Right cardiac atrium (tissue), 5 donors: ENCODE measurements around the gene ATP2B2. TPM values are rescaled to one million over a fixed set of nuclear protein-coding genes. Genes with fewer than 3 reads are reported as not detected.

Experiments used
- ATAC-seq, 2 donors: fragments of 200-7000 bp; cut with Tn5 transposase; one replicate each; pipeline versions ENCODE4 v1.8.0 to v1.9.1; 2020; ENCODE audit warnings: moderate library complexity in 2 of 2, mild to moderate bottlenecking in 1 of 2
- DNase-seq, 3 donors: peaks; one replicate each; pipeline ENCODE4 v3.0.0-alpha.2; 2020
- H3K27ac ChIP-seq: one replicate; pipeline ENCODE4 v1.5.1; 2013; ENCODE audit warnings: mild to moderate bottlenecking, low read length, control low read depth, moderate library complexity
- H3K27me3 ChIP-seq: one replicate; pipeline ENCODE4 v1.6.1; 2013; ENCODE audit not compliant: control insufficient read depth, insufficient read depth
- H3K4me1 ChIP-seq: one replicate; pipeline ENCODE4 v1.6.1; 2013; ENCODE audit warnings: low read length; ENCODE audit not compliant: control insufficient read depth, insufficient read depth
- H3K4me3 ChIP-seq: one replicate; pipeline ENCODE4 v1.5.1; 2013; ENCODE audit warnings: low read length, control low read depth
- H3K9me3 ChIP-seq: one replicate; pipeline ENCODE4 v1.6.1; 2013; ENCODE audit warnings: low read length; ENCODE audit not compliant: control insufficient read depth
- WGBS: extraction: QIAGEN DNeasy Blood & Tissue Kit; methylation state at CpG from one replicate; pipeline ENCODE4 v1.1.7; 2013; 5-methylcytosine and 5-hydroxymethylcytosine counted together
- intact Hi-C, 4 donors: fragments of 100-400 bp; cut with DNase I; formaldehyde crosslinking; loops; one replicate each; pipeline versions ENCODE4 v1.11.0 to v1.14.0; 2022 to 2023
- polyA plus RNA-seq: library from polyadenylated mRNA; stranded (reverse); fragments of 200-250 nt; gene quantifications from one replicate; pipeline ENCODE4 v1.2.3, GENCODE V29; 2013
- total RNA-seq, 4 donors: library from RNA; stranded (reverse); fragmentation: NEBNext Ultra II Directional; extraction: Animal tissue kit (Norgen Biotek cat#: 25700); gene quantifications; one replicate each; pipeline ENCODE4 v1.2.1, GENCODE V29; 2021
- donor health status: healthy with polysubstance abuse.
- donor health status: DM: no; HTN: yes; CAD: no.
- donor health status: DM: no; HTN: no; CAD: no.
- donor health status: DM: no; HTN: yes; CAD: no; lungs with severe emphysema.
- donor health status: DM: yes; HTN: yes; CAD: no.

The ATP2B2 gene
- total and polyA plus RNA-seq, 5 donors = 0.14 to 0.36 (median 0.20) TPM

DNA sequence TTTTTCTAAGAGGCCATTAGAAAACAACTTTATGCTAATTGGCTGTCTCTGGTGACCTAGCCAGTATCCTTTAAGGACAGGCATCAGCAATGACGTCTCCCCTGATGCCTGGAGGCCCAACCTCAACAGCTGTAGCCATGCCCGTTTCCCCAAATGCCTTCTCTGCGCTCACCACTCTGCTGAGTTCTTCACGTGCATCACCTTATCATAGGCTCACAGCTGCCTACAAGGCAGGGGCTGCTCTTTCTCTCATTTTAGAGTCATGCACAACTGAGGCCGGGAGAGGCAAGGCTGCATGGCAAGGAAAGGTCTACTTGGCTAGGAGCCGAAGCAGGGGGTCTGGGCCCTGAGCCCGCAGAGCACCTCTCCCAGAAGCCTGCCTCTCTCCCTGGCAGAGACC is 140.6 kb downstream of the ATP2B2 start:
- no peaks in the 10 kb centered on the region for H3K4me1 ChIP-seq
- no peak for DNase-seq
- H3K4me3 ChIP-seq = no peak overlapping the region
- H3K9me3 ChIP-seq = no peaks in the 10 kb centered on the region
- ATAC-seq = no peak
- no peaks in the 10 kb centered on the region for H3K27me3 ChIP-seq
- WGBS = 83% methylated on average over 7 of the region's 7 CpGs
- H3K27ac ChIP-seq = no peak overlapping the region
- intact Hi-C loops = no loop called here

GRCh38 chr3:10363935-10364334 is 141.5 kb downstream of the ATP2B2 start:
- H3K4me3 ChIP-seq = no peak overlapping the region
- no peaks in the 10 kb centered on the region for H3K27me3 ChIP-seq
- intact Hi-C loops = no loop called here
- no peak overlapping the region for H3K27ac ChIP-seq
- no peaks in the 10 kb centered on the region for H3K9me3 ChIP-seq
- no peaks in the 10 kb centered on the region for H3K4me1 ChIP-seq
- DNase-seq = no peak
- 85% methylated on average over 1 of the region's 1 CpG for WGBS
- no peak for ATAC-seq

DNA sequence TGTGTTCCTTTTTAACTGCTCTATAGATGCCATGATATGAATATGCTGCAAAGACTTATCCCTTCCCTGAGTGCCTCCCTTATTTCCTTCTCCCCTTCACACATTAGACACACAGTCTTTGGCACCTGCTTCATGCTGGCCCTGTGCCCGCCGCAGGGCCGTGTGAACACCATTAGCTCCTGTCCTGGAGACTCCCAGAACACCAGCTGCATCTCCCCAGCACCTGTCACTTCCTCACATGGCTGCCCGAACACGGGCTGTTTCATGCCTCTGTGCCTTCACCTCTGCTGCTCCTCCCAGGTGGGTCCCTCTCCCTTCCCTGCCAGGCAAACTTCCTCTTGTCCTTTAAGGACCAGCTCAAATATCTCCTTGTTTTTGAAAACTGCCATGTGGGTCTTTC is 144.0 kb downstream of the ATP2B2 start:
- 66% methylated on average over 5 of the region's 5 CpGs for WGBS
- Histone ChIP-seq H3K9me3 (no peaks in the 10 kb centered on the region), H3K27me3 (no peaks in the 10 kb centered on the region), H3K4me1 (no peaks in the 10 kb centered on the region), H3K4me3 (no peak overlapping the region), H3K27ac (no peak overlapping the region)
- DNase-seq = no peak
- no peak for ATAC-seq
- intact Hi-C loops = no loop called here

- intact Hi-C loops = no loop called here
- no peaks in the 10 kb centered on the region for H3K9me3 ChIP-seq
- no peaks in the 10 kb centered on the region for H3K27me3 ChIP-seq
- ATAC-seq = no peak
- 95% methylated on average over 7 of the region's 7 CpGs for WGBS
- H3K4me1 ChIP-seq = no peaks in the 10 kb centered on the region
- DNase-seq = no peak
- no peak overlapping the region for H3K4me3 ChIP-seq
- no peak overlapping the region for H3K27ac ChIP-seq
Observed at GRCh38 chr3:10360478-10360877, 144.9 kb downstream of the ATP2B2 start.

- no peaks in the 10 kb centered on the region for H3K9me3 ChIP-seq
- 92% methylated on average over 19 of the region's 19 CpGs for WGBS
- intact Hi-C loops = no loop called here
- ATAC-seq = no peak
- H3K4me1 ChIP-seq = no peaks in the 10 kb centered on the region
- H3K27ac ChIP-seq = no peak overlapping the region
- H3K27me3 ChIP-seq = no peaks in the 10 kb centered on the region
- DNase-seq = no peak
- H3K4me3 ChIP-seq = no peak overlapping the region
Observed at GRCh38 chr3:10359761-10360161, 145.6 kb downstream of the ATP2B2 start.

DNA sequence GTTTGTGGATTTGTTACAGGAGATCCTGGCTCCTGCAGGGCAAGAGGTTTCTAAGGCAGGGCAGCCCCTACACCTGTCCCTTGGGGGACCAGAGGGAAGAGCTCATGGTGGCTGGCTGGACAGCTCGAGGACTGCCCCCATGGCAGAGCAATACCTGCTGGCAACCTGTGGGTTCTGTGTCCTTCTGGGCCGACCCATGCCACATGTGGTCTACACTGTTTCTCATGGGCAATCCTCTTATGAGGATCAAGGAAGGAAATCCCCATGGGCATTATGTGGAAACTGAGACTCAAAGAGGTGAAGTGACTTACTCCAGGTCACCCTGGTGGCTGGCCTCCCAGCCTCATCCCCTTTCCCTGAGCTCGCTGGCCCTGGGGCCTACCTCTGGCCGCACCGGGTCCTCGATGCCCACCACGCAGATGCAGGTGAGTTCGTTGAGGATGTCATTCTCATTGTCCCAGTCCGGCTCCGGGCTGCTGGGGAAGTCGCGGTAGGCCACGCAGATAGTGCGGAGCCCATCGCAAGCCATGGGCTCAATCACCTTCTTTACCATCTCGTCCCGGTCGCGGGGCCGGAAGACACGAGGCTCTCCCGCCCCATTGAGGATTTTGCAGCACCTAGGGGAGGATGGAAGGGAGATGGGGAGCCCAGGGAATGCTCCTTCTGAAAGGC is 146.9 kb downstream of the ATP2B2 start:
- intact Hi-C loops = no loop called here
- Histone ChIP-seq H3K9me3 (no peaks in the 10 kb centered on the region), H3K4me1 (no peaks in the 10 kb centered on the region), H3K27me3 (no peaks in the 10 kb centered on the region), H3K4me3 (no peak overlapping the region), H3K27ac (no peak overlapping the region)
- WGBS = 94% methylated on average over 22 of the region's 22 CpGs
- no peak for DNase-seq
- no peak for ATAC-seq

DNA sequence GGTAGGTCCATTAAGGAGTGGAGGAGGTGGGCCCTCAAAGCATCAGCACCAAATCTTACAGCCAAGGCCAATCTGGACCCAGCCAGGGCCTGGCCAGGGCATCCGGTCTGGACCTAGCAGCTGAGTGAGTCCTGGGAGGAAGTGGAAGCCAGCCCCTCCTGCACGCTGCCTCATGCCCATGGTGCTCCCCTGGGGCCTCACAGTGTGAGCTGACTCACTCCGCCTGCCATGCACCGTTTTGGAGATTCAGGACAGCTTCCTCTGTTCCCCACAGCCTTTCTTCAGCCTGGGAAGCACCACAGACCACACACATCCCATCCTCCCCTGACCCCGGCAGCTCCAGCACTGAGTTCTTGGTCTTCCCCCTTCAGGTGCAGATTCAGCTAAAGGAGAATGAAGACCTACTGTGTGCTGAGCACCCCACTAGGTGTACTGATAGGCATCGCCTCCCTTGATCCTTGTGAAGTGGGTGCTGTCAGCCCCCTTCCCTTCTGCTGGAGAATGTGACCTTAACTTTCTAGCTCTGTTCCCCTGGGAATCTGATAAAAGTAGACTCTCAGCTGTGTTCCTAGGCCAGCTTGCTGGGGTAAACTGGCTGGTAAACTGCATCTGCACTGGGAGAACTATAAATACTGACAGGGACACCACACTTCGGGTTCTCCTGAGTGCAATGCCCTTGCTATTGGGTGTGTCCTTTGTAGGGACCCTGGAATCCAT is 147.6 kb downstream of the ATP2B2 start:
- WGBS = 50% methylated on average over 7 of the region's 7 CpGs
- no peak overlapping the region for H3K27ac ChIP-seq

DNA sequence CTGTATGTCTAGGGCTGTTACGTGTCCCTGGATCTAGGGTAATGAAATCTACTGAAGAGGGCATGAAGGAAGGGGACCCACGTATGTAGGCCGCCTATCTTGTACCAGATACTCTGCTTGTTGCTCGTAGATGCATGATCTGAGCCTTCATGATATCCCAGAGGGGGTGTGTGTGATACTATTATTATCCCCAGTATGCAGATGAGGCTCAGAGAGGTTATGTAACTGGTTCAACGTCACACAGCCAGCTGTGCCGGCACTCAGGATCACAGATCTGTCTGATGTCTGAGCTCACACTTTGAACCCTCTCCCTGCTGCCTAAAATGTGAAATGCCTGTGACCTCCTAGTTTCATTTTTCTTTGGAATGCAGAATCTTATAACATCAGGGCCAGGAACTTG is 148.3 kb downstream of the ATP2B2 start:
- ATAC-seq = no peak

More for the DNA sequence above, 147.6 kb downstream of the ATP2B2 start:
- no peaks in the 10 kb centered on the region for H3K4me1 ChIP-seq
- no peaks in the 10 kb centered on the region for H3K9me3 ChIP-seq
- no peaks in the 10 kb centered on the region for H3K27me3 ChIP-seq
- peak; percentile 34 to 75 for ATAC-seq
- H3K4me3 ChIP-seq = no peak overlapping the region
- intact Hi-C loops = no loop called here
- peak in 2 of 3 donors; percentile 54 to 68 for DNase-seq

DNA sequence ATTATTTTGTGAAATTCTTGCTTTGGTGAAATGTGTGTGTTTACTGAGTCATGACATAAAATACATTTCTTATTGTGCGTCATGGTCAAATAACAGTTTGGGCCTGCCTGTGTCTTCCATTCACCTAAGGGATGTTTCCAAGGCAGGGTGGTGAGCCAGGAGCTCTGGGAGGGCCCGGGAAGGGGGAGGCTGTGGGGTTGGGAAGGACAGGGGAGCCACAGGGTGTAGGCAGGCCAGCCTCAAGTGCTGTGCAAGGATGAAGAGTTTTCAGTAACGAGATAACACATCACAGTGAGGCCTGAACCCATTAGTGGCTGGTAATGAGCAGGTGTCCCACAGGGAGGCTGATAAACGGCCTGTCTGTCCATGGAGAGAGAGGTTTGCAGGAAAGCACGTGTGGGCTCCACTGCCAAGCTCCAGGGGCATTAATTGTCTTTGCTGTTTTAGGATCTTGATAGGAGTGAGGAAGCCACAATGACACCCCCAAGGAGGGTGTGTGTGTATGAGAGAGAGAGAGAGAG is 148.9 kb downstream of the ATP2B2 start:
- Histone ChIP-seq H3K27ac (no peak overlapping the region), H3K4me3 (no peak overlapping the region), H3K27me3 (no peaks in the 10 kb centered on the region), H3K9me3 (no peaks in the 10 kb centered on the region), H3K4me1 (no peaks in the 10 kb centered on the region)
- ATAC-seq (no peak), DNase-seq (no peak)
- intact Hi-C loops = no loop called here
- WGBS = 72% methylated on average over 5 of the region's 5 CpGs

More for the DNA sequence above, 148.3 kb downstream of the ATP2B2 start:
- WGBS = 82% methylated on average over 6 of the region's 6 CpGs
- H3K4me3 ChIP-seq = no peak overlapping the region
- intact Hi-C loops = no loop called here
- DNase-seq = no peak
- no peaks in the 10 kb centered on the region for H3K27me3 ChIP-seq
- no peaks in the 10 kb centered on the region for H3K4me1 ChIP-seq
- no peaks in the 10 kb centered on the region for H3K9me3 ChIP-seq
- no peak overlapping the region for H3K27ac ChIP-seq

- Histone ChIP-seq H3K27ac (no peak overlapping the region), H3K4me1 (no peaks in the 10 kb centered on the region), H3K9me3 (no peaks in the 10 kb centered on the region), H3K27me3 (no peaks in the 10 kb centered on the region), H3K4me3 (no peak overlapping the region)
- ATAC-seq = no peak
- no peak for DNase-seq
- 37% methylated on average over 13 of the region's 13 CpGs for WGBS
- intact Hi-C loops = no loop called here
Observed at GRCh38 chr3:10354361-10355015, 150.9 kb downstream of the ATP2B2 start.

DNA sequence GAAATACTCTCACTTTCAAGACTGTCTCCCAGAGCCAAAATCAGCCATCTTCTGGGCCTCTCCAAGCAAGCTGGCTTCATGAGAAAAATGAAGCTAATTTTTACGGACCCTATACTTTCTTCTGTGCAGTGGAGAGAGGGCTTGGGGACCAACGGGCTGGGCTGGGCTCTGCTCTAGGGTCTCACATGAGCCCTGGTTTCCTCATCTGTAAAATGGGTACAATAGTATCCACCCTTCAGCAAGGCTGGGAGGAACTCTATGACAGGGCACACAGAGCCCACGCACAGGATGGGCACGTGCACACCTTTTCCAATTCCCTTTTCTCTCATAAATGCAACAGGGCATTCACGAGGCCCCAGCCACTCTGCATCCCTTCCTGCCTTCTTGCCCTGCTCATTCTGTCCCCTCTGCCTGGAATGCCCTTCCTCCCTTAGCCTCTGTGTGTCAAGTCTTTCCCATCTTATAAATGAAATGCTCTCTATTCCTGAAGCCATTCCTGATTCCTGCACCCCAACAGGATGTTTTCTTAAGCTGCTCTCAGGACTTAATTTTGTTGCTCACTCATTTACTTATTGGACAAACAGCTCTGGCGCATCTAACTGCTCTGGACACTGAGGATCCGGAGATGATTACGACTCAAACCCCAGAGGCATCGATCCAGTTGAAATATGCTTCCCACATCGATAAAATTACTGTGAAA is 151.6 kb downstream of the ATP2B2 start:
- 51% methylated on average over 10 of the region's 10 CpGs for WGBS
- H3K4me3 ChIP-seq = no peak overlapping the region
- DNase-seq (no peak), ATAC-seq (no peak)
- no peak overlapping the region for H3K27ac ChIP-seq
- intact Hi-C loops = no loop called here
- H3K27me3 ChIP-seq = no peaks in the 10 kb centered on the region
- H3K4me1 ChIP-seq = no peaks in the 10 kb centered on the region
- H3K9me3 ChIP-seq = no peaks in the 10 kb centered on the region
